HG03108 (cell line): ENCODE measurements around the gene COL24A1.
A peak's percentile ranks its signal among the peaks of the same experiment; 100 is the strongest.
"Not testable (repeated sequence)": the region's sequence is repeated elsewhere in the genome, so short reads cannot be mapped to it uniquely, and the experiment has no call there.

ENCODE experiments used
- ATAC-seq: cut with Tn5 transposase; IDR thresholded peaks from one replicate; pipeline ENCODE4 v1.9.1; 2021; ENCODE audit warnings: moderate library complexity; ENCODE audit not compliant: unreplicated experiment

COL24A1 gene

GRCh38 chr1:86084998-86085397 lies 71.6 kb downstream of the COL24A1 start:
- no peak for ATAC-seq

- no peak for ATAC-seq
These were observed 74.4 kb downstream of the COL24A1 start for GRCh38 chr1:86082183-86082582.

- ATAC-seq = not testable (repeated sequence)
These were observed 84.1 kb downstream of the COL24A1 start for GRCh38 chr1:86072474-86072873.

GRCh38 chr1:86071870-86072269 lies 84.7 kb downstream of the COL24A1 start:
- ATAC-seq = not testable (repeated sequence)

- ATAC-seq = no peak
These were observed 86.8 kb downstream of the COL24A1 start for GRCh38 chr1:86069757-86070145.

GRCh38 chr1:86068841-86069756 lies 87.5 kb downstream of the COL24A1 start:
- ATAC-seq = no peak

- ATAC-seq = no peak
These were observed 88.3 kb downstream of the COL24A1 start for GRCh38 chr1:86068271-86068721.

GRCh38 chr1:86067626-86068025 lies 88.9 kb downstream of the COL24A1 start:
- no peak for ATAC-seq

- no peak for ATAC-seq
These were observed 91.7 kb downstream of the COL24A1 start for GRCh38 chr1:86064899-86065298.

- no peak for ATAC-seq
These were observed 92.9 kb downstream of the COL24A1 start for GRCh38 chr1:86063721-86064120.

- ATAC-seq = no peak
These were observed 94.1 kb downstream of the COL24A1 start for GRCh38 chr1:86062453-86062852.

GRCh38 chr1:86061551-86061990 lies 95.0 kb downstream of the COL24A1 start:
- ATAC-seq = no peak

GRCh38 chr1:86054396-86054795 lies 102.2 kb downstream of the COL24A1 start:
- ATAC-seq = no peak

GRCh38 chr1:86052948-86053698 lies 103.4 kb downstream of the COL24A1 start:
- ATAC-seq = no peak

- ATAC-seq = no peak
These were observed 121.5 kb downstream of the COL24A1 start for GRCh38 chr1:86035101-86035500.

GRCh38 chr1:86030180-86030579 lies 126.4 kb downstream of the COL24A1 start:
- ATAC-seq = no peak

GRCh38 chr1:86018283-86018923 lies 138.2 kb downstream of the COL24A1 start:
- peak; percentile 36 for ATAC-seq

GRCh38 chr1:86016076-86016759 lies 140.4 kb downstream of the COL24A1 start:
- ATAC-seq = no peak

GRCh38 chr1:86015375-86015774 lies 141.2 kb downstream of the COL24A1 start:
- ATAC-seq = no peak

- no peak for ATAC-seq
These were observed 156.0 kb downstream of the COL24A1 start for GRCh38 chr1:86000601-86001000.
